ENCODE results near the gene TRAF1. TPM values are rescaled to one million over a fixed set of nuclear protein-coding genes. Genes with fewer than 3 reads are reported as not detected.
A peak's percentile ranks its signal among the peaks of the same experiment; 100 is the strongest.

Gene TRAF1
- total and polyA plus RNA-seq, 7 donors: 0.46 to 10.0 (median 4.6) TPM

- peaks cover 0 to 25% (median 23%) of the 10 kb centered on the region in 4 donors for H3K4me1 ChIP-seq
- intact Hi-C loops (cut with DNase I): no loop called here
- WGBS, 2 donors: 79 to 86% methylated on average over 8 of the region's 8 CpGs
Observed at GRCh38 chr9:120942186-120943001, 15.8 kb upstream of the TRAF1 start.

GRCh38 chr9:120941046-120941770 lies 14.6 kb upstream of the TRAF1 start:
- intact Hi-C loops (cut with DNase I): no loop called here
- no peaks in the 10 kb centered on the region for H3K27me3 ChIP-seq
- 89 to 90% methylated on average over 6 of the region's 6 CpGs for WGBS, 2 donors
- peaks cover 0 to 35% (median 34%) of the 10 kb centered on the region in 4 donors for H3K4me1 ChIP-seq
- H3K27ac ChIP-seq: peak overlapping the region; percentile 78 to 88 (median 82)
- H3K36me3 ChIP-seq: no peaks in the 10 kb centered on the region
- H3K4me3 ChIP-seq: no peak overlapping the region
- DNase-seq: no peak
- no peak for TF ChIP-seq POLR2A (IDR thresholded peaks at IDR 0.05)
- no peak for TF ChIP-seq POLR2AphosphoS5 (IDR thresholded peaks at IDR 0.05)
- TF ChIP-seq EP300 (IDR thresholded peaks at IDR 0.05): no peak
- no peak for TF ChIP-seq CTCF (IDR thresholded peaks at IDR 0.05)
- H3K9me3 ChIP-seq: no peaks in the 10 kb centered on the region

More at GRCh38 chr9:120942186-120943001, 15.8 kb upstream of the TRAF1 start:
- H3K27me3 ChIP-seq: no peaks in the 10 kb centered on the region
- no peak for TF ChIP-seq POLR2A (IDR thresholded peaks at IDR 0.05)
- peak in 1 of 4 donors; percentile 18 for TF ChIP-seq EP300 (IDR thresholded peaks at IDR 0.05)
- no peak for TF ChIP-seq CTCF (IDR thresholded peaks at IDR 0.05)
- peak; percentile 17 to 51 (median 38) for TF ChIP-seq POLR2AphosphoS5 (IDR thresholded peaks at IDR 0.05)
- no peak overlapping the region for H3K4me3 ChIP-seq
- H3K27ac ChIP-seq: peak overlapping the region; percentile 78 to 88 (median 82)
- DNase-seq: peak; percentile 76
- no peaks in the 10 kb centered on the region for H3K36me3 ChIP-seq
- H3K9me3 ChIP-seq: no peaks in the 10 kb centered on the region

- no peak for TF ChIP-seq POLR2AphosphoS5 (IDR thresholded peaks at IDR 0.05)
- no peak for TF ChIP-seq CTCF (IDR thresholded peaks at IDR 0.05)
- no peak for TF ChIP-seq POLR2A (IDR thresholded peaks at IDR 0.05)
- no peak for TF ChIP-seq EP300 (IDR thresholded peaks at IDR 0.05)
- peaks cover 0 to 42% (median 40%) of the 10 kb centered on the region in 4 donors for H3K4me1 ChIP-seq
Observed at GRCh38 chr9:120940573-120940972, 14.0 kb upstream of the TRAF1 start.

GRCh38 chr9:120938851-120939250 lies 12.3 kb upstream of the TRAF1 start:
- intact Hi-C loops (cut with DNase I): no loop called here
- Histone ChIP-seq H3K36me3 (no peaks in the 10 kb centered on the region), H3K4me1 (peaks cover 0 to 59% (median 57%) of the 10 kb centered on the region in 4 donors), H3K9me3 (no peaks in the 10 kb centered on the region), H3K27ac (peak overlapping the region in 1 of 4 donors; percentile 5), H3K4me3 (no peak overlapping the region), H3K27me3 (no peaks in the 10 kb centered on the region)
- no peak for TF ChIP-seq POLR2A (IDR thresholded peaks at IDR 0.05)
- no peak for TF ChIP-seq EP300 (IDR thresholded peaks at IDR 0.05)
- TF ChIP-seq POLR2AphosphoS5 (IDR thresholded peaks at IDR 0.05): no peak
- no peak for TF ChIP-seq CTCF (IDR thresholded peaks at IDR 0.05)
- 96 to 97% methylated on average over 3 of the region's 3 CpGs for WGBS, 2 donors
- DNase-seq: no peak

More at GRCh38 chr9:120940573-120940972, 14.0 kb upstream of the TRAF1 start:
- no peak for DNase-seq
- no peaks in the 10 kb centered on the region for H3K36me3 ChIP-seq
- intact Hi-C loops (cut with DNase I): no loop called here
- H3K27ac ChIP-seq: peak overlapping the region in 2 of 4 donors; percentile 84 to 88
- H3K4me3 ChIP-seq: no peak overlapping the region
- WGBS, 2 donors: 88 to 92% methylated on average over 10 of the region's 10 CpGs
- no peaks in the 10 kb centered on the region for H3K9me3 ChIP-seq
- no peaks in the 10 kb centered on the region for H3K27me3 ChIP-seq
